GM21786 (cell line): ENCODE results near the gene CLCA2.
A peak's percentile ranks its signal among the peaks of the same experiment; 100 is the strongest.

Experiments
- ATAC-seq: cut with Tn5 transposase; IDR thresholded peaks from one replicate; pipeline ENCODE4 v1.9.1; 2021; ENCODE audit not compliant: unreplicated experiment

Gene CLCA2

DNA sequence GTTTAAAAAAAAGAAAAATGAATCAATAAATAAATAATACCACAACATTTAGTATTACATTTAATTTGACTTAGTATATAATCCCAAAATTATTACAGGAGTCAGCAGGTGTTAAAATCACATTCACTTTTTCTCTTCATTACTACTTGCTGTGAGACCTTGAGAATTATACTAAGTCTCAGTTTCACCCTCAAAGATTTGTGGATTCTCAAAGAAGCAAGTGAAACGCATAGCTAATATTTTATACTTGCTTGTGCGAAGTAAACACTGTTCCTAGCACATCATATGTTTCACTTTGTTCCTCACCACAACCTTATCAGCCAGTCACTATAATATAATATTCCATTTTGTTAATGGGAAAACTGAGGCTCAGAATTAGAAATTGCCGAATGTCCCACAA is 48.8 kb downstream of the CLCA2 start:
- no peak for ATAC-seq

DNA sequence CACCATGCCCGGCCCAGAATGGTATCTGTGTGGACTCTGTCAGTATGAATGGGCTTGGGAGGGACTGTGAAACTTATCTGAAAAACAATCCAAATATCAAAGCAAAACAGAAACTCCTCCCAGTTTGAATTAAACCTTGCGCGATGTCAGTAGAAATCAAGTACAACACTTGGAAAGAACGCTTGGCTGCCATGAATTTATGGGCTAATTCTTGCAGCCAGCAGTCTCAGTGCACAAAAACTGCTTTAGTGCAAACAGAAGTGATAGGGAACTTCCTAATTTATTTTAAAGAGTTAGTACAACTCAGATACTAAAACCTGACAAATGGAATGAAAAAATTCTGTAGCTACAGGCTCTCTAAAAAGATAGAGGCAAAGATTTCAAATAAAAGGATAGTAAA is 53.3 kb downstream of the CLCA2 start:
- ATAC-seq = no peak

DNA sequence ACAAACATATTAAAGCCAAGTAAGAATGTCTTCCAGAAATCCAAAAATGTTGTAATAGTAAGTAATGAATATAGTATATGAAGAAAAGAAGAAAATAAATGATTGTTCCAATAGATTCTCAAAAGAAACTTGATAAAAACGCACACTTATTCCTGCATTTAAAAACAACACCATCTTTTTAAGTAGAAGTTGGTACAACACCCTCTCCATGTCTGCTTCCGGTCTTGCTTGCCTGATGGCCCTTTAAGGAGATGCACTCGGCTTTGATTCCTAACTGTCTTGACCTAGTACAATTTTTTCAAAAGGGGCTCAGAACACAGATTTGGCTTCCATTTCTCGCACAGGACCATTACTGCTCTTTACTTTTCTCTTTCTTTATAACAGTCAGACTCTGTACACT is 53.7 kb downstream of the CLCA2 start:
- no peak for ATAC-seq

DNA sequence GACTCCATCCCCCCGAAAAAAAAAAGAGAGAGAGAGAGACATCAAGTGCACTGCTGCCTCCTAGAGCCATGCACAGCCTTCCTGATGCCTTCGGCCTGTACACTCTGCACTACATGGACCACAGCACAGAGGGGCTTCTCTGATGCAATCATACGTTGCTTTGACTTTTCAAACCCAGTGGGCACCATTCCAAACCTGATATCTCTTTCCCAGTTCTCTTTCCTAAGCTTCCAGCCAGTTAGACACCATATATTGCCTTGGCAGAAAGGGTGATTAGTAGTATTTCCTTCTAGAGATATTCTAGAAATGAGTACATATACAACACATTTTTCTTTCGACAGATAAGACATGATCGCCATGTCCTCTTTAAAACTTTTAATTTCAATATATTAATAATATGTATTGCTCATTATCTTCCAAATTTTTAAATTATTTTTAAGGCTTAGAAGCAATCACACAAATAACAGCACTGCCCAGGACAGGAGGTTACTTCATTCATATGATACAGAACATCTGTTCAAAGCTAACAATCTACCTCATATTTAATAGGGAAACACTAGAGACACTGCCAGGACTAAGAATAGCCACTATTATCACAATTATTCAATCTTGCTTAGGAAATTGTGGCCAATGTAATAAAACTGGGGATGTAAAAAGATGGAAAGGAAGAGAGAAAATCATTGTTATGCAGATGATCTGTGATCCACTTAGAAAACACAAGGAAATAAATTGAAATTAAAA is 54.6 kb downstream of the CLCA2 start:
- ATAC-seq = no peak

DNA sequence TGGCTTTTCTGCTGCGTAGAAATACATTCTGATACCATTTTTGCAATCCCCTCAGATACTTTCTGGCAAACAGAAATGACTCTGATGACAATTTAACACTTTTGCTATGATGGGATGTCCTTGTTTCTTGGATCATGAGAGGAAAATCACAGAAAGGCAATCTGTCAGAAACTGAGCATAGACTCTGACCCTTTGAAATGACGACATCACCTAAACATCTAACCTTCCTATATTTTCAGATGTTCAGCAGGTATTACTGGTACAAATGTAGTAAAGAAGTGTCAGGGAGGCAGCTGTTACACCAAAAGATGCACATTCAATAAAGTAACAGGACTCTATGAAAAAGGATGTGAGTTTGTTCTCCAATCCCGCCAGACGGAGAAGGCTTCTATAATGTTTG is 58.0 kb downstream of the CLCA2 start:
- ATAC-seq = no peak

DNA sequence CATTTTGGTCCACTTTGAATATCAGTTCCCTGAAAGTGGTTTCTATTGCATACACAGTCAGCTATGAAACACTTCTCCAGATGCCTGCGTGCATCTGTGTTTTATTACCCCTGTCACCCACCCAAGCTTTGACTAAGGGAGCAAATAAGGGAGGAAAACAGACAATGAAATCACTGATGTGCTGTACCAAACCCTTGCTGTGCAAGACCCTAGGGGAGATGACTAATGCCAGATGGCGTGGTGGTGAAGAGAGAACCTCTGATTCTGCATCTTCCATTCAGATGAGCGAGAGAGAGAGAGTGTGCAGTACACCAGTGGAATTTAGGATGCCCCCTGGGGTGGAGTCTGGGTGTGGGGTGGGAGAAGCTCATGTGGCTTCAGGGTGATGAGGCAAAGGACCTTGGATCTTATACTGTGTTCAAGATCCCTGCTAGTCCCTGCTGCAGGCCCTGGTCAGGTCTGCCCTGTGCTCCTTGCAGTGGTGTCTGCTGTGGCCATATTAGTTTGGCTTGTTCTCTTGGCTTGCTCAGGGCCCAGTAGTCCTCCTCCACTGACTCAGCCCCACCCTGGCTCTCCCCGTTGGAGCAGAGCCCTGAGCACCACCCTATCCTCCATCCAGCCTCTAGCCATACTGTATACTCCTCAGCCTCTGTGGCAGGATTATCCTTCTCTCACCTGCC is 63.3 kb downstream of the CLCA2 start:
- ATAC-seq = no peak

DNA sequence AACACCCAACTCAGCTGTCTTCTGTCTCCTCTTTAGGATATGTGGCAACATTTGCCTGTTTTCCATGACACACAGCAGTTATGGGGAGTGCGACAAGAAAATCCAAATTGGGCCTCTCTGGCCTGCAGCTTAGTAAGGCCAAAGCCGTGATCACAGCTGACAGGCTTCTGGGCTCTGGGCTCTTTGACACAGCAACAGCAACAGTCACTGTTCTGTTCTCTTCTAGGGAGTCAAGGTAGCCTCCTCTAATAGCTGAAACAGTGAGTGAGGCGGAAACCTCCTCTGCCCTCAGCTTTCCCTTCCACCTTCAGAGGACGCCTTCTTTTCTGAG is 63.8 kb downstream of the CLCA2 start:
- no peak for ATAC-seq

DNA sequence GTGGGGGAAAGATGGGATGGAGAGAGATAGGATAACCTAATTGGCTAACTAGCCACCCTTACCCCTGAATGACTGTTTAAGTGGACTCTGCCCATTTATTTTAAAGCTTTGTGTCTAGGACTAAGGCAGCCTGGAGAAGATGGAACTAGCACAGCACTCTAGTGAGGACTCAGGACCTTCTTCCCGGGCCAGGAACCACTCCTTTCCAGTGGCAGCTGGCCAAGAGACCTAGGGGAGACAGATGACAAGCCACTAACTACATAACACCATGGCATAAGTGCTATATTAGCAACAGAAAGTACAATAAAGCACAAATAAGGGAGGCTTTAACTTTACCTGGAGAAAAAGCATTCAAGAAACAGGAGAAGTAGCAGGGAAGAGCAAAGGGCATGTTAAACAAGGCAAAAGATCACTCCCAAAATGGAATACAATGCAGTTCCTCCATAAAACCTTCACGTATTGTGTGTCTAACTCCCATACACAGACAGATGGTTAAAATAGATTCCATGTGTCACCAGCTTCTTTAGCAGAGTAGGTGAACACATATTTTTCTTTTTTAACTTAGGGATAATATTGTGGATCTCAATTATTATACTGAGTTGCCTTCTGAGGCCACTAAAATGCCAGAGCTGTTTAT is 65.4 kb downstream of the CLCA2 start:
- no peak for ATAC-seq

DNA sequence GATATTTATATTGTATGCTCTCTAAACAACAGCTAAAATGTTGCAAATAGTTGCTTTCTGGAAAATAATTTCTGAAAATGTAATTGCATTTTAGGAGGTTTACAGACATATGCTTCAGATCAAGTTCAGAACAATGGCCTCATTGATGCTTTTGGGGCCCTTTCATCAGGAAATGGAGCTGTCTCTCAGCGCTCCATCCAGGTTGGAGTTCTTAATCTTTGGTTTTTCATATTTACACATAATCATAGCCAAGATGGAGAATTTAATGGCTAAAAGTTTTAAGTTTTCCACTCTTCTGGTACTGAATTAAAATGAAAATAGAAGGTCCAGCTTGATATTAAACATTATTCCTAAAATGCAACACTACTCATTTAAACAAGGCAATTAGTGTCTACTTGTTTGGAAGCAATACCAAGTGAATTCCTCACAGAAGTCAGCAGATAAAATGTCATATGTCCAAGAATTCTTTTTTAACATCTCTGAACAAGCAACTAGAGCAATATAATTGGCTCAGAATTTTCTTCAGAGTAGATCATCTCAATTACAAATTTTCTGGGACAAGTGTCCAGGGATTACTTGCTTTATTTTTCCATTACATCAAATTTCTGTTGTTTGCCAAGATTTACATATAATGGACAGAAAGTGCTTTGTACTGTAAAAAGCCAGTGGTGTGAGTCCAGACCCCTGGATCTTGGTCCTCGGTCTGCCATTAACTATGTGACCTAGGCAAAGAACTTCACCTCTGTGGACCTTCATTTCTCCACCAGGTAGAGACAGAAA is 67.4 kb downstream of the CLCA2 start:
- no peak for ATAC-seq

DNA sequence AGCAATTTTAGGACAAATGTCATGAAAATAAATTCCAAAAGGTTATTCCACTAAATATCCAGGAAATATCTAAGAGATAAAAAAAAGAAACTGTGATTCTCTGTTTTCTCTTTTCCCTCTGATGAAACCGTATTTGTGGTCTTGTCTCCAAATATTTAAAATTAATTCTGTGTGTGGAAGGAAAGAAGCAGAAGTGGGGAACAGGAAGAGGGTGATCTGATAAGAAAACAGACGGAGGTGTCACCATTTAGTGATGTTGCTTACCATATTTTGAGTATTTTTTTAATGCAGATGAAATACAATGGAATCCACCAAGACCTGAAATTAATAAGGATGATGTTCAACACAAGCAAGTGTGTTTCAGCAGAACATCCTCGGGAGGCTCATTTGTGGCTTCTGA is 74.3 kb downstream of the CLCA2 start:
- no peak for ATAC-seq

DNA sequence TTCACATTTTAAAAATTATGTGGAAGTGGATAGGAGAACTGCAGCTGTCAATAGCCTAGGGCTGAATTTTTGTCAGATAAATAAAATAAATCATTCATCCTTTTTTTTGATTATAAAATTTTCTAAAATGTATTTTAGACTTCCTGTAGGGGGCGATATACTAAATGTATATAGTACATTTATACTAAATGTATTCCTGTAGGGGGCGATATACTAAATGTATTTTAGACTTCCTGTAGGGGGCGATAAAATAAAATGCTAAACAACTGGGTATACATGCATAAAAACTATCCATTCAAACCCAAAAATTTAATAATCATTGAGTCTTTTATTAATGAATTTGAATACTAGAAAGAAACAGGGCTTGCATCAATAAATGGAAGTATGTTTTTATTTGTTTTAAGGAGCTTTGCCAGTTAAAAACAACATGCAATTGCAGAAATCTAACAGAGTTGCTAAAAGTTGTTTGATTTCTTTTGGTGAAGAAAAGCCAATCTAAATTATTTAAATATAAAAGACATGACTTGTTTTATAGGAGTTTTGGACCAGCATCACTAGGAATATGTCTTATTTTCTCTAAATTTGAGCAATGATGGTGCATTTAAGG is 76.1 kb downstream of the CLCA2 start:
- peak; percentile 57 for ATAC-seq

DNA sequence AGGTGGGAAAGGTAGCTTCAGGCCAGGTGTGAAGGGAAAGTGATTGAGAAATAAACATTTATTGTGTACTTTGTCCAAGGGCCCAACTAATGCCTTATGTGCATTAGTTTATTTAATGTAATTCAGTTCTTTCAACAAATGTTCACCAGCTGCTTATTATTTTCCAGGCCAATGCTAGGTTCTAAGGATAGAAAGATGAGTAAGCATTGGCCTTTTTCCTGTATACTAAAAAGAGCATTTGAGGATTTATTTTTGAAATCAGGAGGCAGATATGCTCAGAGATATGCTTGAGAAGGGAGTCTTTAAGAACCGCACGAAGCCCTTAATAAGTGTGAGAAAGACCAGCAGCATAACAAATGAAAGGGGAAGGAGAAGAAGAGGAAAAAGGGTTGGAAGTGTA is 76.7 kb downstream of the CLCA2 start:
- ATAC-seq = no peak

DNA sequence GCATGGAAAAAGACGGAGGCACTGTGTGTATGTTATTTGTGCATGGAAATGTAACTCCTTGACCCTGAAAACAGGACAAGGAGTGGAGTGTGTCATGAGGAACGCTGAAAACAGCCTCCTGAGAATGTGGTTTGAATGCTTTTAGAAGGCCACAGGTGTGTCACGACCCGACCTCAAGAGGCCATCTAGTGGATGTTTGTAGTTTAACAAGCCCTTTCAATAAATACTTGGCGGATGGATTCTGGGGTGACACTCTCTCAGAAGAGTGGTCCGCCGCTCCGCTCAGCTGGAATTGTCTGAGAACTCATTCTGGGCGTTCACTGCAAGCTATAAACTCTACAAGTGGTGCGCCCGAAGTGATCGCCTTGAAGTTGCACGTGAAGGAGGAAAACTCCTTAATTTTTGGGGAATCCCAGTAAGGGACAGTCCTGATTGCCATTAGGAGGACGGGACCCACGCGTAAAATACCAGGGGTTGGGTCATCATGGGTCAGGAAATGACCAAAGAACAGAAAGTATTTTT is 78.2 kb downstream of the CLCA2 start:
- peak; percentile 70 for ATAC-seq

DNA sequence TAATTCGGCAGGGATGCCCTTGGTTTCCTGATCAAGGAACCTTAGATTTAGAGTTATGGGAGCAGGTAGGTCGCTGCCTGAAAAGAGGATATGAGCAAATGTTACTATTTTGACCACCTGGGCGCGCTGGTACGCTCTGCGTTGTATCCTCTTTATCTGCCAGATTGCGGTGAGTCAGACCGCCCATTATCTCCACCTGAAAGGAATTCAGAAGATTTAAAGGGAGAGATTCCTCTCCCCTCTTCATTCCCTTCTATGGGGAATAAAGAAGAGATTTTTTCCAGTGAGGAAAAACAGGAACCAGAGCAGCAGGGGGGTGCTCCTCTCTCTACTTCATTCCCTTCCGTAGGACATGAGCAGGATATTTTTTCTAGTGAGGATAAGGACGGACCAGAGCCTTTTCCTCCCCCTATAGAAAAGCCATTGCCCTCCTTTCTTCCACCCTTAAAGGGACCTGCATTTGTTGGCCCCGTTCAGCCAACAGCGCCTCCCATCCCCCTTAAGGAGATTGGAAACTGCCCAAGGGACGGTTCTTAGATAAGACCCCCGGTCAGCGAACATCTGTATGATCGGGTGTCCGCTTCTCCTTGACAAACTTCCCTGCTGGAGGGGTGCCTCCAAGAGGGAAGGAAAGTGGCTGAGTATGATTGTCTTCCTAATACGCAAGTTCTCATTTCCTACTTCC is 78.9 kb downstream of the CLCA2 start:
- ATAC-seq = peak; percentile 6

DNA sequence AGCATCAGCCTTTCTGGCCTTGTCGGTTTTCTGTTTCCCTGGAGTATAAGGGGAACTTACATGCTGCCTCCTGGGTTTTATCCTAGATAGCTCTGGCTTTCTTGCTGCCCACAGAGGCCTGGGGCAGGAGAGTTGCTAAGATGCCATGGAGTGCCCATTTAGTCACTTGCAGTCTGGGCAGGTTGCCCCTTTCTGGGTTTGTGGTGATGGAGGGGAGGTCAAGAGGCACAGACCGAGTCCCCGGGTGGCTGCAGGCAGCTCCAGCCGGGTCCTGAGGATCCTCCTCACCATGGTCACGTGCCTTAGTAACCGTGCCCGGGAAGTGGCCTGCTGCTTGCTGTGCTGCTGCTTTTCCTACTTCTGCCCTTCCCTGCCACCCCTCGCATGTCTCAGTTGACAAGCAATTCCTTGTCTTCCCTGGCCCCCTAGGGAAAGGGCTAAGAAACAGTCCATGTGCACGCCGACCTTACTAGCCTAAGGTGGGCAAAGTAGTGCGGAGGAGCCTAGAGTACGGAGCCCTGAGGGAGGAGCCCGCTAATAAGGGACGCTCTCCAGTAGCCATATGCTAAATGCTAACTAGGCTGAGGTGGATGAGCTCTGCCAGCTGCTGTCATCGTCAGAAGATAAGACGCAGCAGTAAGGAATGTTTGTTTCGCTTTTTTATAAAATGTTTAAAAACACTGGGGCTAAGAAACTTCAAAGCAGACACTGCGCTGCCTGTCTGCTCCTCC is 79.6 kb downstream of the CLCA2 start:
- no peak for ATAC-seq

DNA sequence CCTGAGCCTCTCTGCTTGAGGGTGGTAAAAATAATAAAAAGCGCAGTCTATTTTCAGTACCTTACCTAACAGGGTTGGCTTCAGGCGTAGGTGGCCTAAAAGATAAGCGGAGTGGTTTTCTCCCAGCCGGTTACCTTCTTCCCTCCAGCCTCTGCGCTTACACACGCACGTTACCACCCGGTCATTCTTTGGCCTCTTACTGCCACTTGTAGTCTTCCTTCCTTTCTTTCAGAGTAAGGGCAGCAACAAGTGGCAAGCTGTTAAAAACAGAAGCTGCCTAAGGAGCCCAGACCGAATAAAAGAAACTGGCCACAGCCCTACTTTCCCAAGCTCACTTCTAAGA is 80.1 kb downstream of the CLCA2 start:
- ATAC-seq = no peak

DNA sequence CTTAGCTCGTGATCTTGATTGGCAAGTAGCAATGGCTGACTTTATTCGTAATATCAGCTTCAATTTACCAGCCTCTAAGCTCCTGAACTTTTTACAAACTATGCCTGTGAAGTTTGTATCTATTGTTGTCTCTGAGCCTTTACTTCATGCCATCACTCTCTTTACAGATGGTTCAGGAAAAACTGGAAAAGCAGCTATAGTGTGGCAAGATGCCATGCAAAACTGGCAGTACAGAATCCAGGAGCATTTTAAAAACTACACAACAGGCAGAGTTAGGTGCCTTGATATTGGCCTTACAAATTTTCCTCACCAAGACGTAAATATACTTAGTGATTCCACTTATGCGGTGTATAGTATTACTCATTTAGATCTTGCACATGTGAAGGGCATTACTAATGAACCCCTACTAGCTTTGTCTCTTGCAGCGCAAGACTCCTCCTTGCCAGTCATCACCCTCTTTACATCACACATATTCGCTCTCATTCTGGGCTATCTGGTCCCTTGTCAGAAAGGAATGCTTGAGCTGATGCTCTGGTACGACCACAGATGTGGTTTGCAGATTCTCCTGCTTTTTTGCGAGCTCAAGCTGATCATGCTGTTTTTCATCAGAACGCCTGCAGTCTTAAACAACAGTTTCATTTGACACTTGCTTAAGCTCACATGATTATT is 81.1 kb downstream of the CLCA2 start:
- ATAC-seq = no peak

DNA sequence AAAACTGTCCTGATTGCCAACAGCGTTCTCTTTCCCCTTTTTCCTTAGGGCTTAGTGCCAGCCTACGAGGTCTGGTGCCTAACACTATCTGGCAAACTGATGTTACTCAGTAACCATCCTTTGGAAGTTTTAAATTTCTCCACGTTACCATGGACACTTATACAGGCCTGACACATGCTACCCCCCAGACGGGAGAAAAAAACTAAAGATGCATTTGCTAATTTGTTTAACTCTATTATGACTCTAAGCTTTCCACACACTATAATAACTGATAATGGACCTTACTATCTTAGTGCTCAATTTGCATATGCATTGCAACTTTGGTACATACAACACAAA is 81.6 kb downstream of the CLCA2 start:
- ATAC-seq = no peak
